ENCODE measurements around the gene EOLA1. TPM values are rescaled to one million over a fixed set of nuclear protein-coding genes. Genes with fewer than 3 reads are reported as not detected.

Gene EOLA1
- total RNA-seq, 1 experiment from 2014 or later, result 7.9 TPM

DNA sequence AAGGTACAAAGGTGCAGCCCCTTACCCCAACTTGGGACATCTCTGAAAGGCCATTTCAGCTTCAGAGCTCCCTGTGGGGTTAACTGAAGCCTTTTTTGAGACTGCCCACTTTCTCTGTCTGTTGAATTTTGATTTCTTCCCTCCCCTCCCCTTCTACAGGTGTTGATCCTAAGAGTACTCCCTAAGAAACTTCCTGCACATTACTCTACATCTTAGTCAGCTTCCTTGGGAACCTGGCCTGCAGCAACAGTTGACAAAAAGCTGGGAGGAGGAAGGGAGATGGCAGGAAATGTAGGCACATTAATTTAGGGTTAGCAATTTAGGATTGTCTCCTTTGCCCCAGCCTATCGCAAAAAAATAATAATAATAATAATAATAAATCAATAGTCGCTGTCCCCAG lies 34.5 kb upstream of the EOLA1 start:
- Histone ChIP-seq H3K56ac (ENCODE audit: insufficient read length, low read depth, low read length) (no peak overlapping the region), H3K18ac (ENCODE audit: insufficient read length, low read depth, low read length) (no peak overlapping the region), H3K4ac (ENCODE audit: low read depth, low read length) (no peak overlapping the region), H4K20me1 (ENCODE audit: control insufficient read depth, insufficient read depth, insufficient read length) (no peaks in the 10 kb centered on the region), H2AK5ac (ENCODE audit: insufficient read length, low read length) (no peak overlapping the region), H4K91ac (ENCODE audit: insufficient read length, low read depth, low read length) (no peak overlapping the region), H2BK15ac (ENCODE audit: low read depth, low read length) (no peak overlapping the region), H3K23ac (ENCODE audit: insufficient read length, low read depth, low read length) (no peak overlapping the region), H3K14ac (ENCODE audit: insufficient read depth, low read length) (no peak overlapping the region), H2BK12ac (ENCODE audit: insufficient read length, low read depth, low read length) (no peak overlapping the region), H4K5ac (ENCODE audit: insufficient read length, low read depth, low read length) (no peak overlapping the region), H3K4me2 (ENCODE audit: insufficient read depth, insufficient read length, low read length) (no peak overlapping the region), H2AFZ (ENCODE audit: low read length) (no peak overlapping the region), H3K9me3 (ENCODE audit: control insufficient read depth, low read depth, low read length) (peaks cover 50% of the 10 kb centered on the region), H3K79me1 (ENCODE audit: insufficient read depth, low read depth, low read length, poor library complexity, severe bottlenecking) (no peaks in the 10 kb centered on the region), H2BK20ac (ENCODE audit: low read depth, low read length, poor library complexity, severe bottlenecking) (no peak overlapping the region), H3T11ph (ENCODE audit: low read length) (no peak overlapping the region), H3K27ac (ENCODE audit: insufficient read length, low read depth, low read length) (no peak overlapping the region), H3K4me1 (ENCODE audit: insufficient read depth, low read length) (no peaks in the 10 kb centered on the region; the same call in 1 of the 2 replicates), H3K27me3 (ENCODE audit: insufficient read depth, low read length) (no peaks in the 10 kb centered on the region), H4K8ac (replicated peaks; ENCODE audit: insufficient read length, low read depth, low read length) (no peak overlapping the region), H3K79me2 (ENCODE audit: insufficient read depth, low read length) (no peaks in the 10 kb centered on the region), H2BK120ac (ENCODE audit: low read depth, low read length, poor library complexity, severe bottlenecking) (no peak overlapping the region), H3K9ac (ENCODE audit: extremely low read depth, insufficient read length, low read length) (no peak overlapping the region), H3K23me2 (ENCODE audit: insufficient read length, low read depth, low read length, poor library complexity, severe bottlenecking) (peaks cover 2% of the 10 kb centered on the region), H2BK5ac (ENCODE audit: insufficient read length, low read length) (no peak overlapping the region)
- Mint-ChIP-seq H3K27me3 (ENCODE audit: low read depth) (peaks cover 6% of the 10 kb centered on the region), H3K27ac (no peak overlapping the region), H3K4me1 (peaks cover 20 to 25% of the 10 kb centered on the region in 2 experiments), H3K4me3 (no peak overlapping the region), H3K9me3 (peaks cover 55 to 71% of the 10 kb centered on the region in 2 experiments), H3K36me3 (ENCODE audit: insufficient read depth in 1 of 3, low read depth in 3 of 3) (peaks cover 4 to 13% (median 13%) of the 10 kb centered on the region in 3 experiments; a peak in 6 of 7 replicates)
- no peak for TF ChIP-seq CTCF (conservative IDR thresholded peaks at IDR 0.05)
- no CpG with 5 or more reads among the region's 2 CpGs for WGBS (ENCODE audit: extremely low coverage, insufficient read length, low lambda C conversion rate)
- no peak for DNase-seq

Data from H9 (cell line).